Measurements from ENCODE around the gene LBHD2.

The LBHD2 gene

GRCh38 chr14:103068351-103069073 lies 15.5 kb upstream of the LBHD2 start:
- no peak for DNase-seq (ENCODE audit: low read depth)

- no peak for DNase-seq (ENCODE audit: low read depth)
Measured at GRCh38 chr14:103070263-103070885, 13.6 kb upstream of the LBHD2 start.

GRCh38 chr14:103070971-103071542 lies 13.0 kb upstream of the LBHD2 start:
- no peak for DNase-seq (ENCODE audit: low read depth)

GRCh38 chr14:103071544-103072251 lies 12.3 kb upstream of the LBHD2 start:
- no peak for DNase-seq (ENCODE audit: low read depth)

GRCh38 chr14:103072595-103073366 lies 11.2 kb upstream of the LBHD2 start:
- DNase-seq (ENCODE audit: low read depth) = no peak

GRCh38 chr14:103073367-103073875 lies 10.6 kb upstream of the LBHD2 start:
- no peak for DNase-seq (ENCODE audit: low read depth)

GRCh38 chr14:103073876-103074728 lies 9.9 kb upstream of the LBHD2 start:
- no peak for DNase-seq (ENCODE audit: low read depth)

- DNase-seq (ENCODE audit: low read depth) = no peak
Measured at GRCh38 chr14:103074729-103075367, 9.2 kb upstream of the LBHD2 start.

- DNase-seq (ENCODE audit: low read depth) = peak; percentile 70
Measured at GRCh38 chr14:103078420-103078749, 5.6 kb upstream of the LBHD2 start.

GRCh38 chr14:103078860-103079587 lies 5.0 kb upstream of the LBHD2 start:
- no peak for DNase-seq (ENCODE audit: low read depth)

GRCh38 chr14:103081951-103082350 lies 2.1 kb upstream of the LBHD2 start:
- no peak for DNase-seq (ENCODE audit: low read depth)

GRCh38 chr14:103085106-103086091 lies 1.4 kb downstream of the LBHD2 start:
- no peak for DNase-seq (ENCODE audit: low read depth)

- DNase-seq (ENCODE audit: low read depth) = no peak
Measured at GRCh38 chr14:103086771-103087342, 2.8 kb downstream of the LBHD2 start.

- no peak for DNase-seq (ENCODE audit: low read depth)
Measured at GRCh38 chr14:103087343-103087835, 3.4 kb downstream of the LBHD2 start.

GRCh38 chr14:103088921-103089320 lies 4.9 kb downstream of the LBHD2 start:
- DNase-seq (ENCODE audit: low read depth) = no peak

GRCh38 chr14:103089386-103090335 lies 5.7 kb downstream of the LBHD2 start:
- no peak for DNase-seq (ENCODE audit: low read depth)

GRCh38 chr14:103090481-103091020 lies 6.5 kb downstream of the LBHD2 start:
- no peak for DNase-seq (ENCODE audit: low read depth)

Data from fibroblast of gingiva (primary cell).